Measurements from ENCODE around the gene CPAMD8.

Gene CPAMD8

DNA sequence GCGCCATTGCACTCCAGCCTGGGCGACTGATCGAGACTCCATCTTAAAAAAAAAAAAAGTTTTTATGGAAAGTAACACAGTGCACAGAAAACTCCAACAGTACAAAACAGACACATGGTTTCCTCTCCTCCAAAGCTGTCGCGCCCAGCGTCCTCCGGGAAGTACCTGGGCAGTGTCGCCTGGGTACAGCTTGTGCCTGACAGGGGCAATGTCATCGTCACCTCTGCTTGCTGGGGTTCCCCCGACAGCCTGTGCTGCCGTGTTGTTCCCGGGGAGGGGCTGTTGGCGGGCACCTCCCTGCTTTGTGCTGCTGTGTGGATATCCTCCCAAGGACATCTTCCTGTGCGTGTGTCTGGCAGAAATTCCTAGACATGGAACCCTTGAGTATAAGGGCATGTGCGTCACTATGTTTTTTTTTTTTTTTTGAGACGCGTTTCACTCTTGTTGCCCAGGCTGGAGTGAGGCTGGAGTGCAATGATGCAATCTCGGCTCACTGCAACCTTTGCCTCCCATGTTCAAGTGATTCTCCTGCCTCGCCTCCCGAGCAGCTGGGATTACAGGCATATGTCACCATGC, 140.2 kb downstream of the CPAMD8 start:
- Histone ChIP-seq H3K14ac (ENCODE audit: low read length in 2 of 2) (peak overlapping the region in 1 of 2 experiments; percentile 86), H2BK15ac (ENCODE audit: low read depth, poor library complexity, severe bottlenecking) (peak overlapping the region; percentile 12), H2AK5ac (ENCODE audit: low read length, severe bottlenecking) (no peak overlapping the region), H3K4ac (ENCODE audit: low read depth in 1 of 2, low read length in 2 of 2) (peak overlapping the region; percentile 73 to 93), H3K9ac (ENCODE audit: low read length) (peak overlapping the region; percentile 74), H3K9me3 (ENCODE audit: control insufficient read depth, low read length) (peaks cover 7% of the 10 kb centered on the region), H3K4me1 (ENCODE audit: control insufficient read depth, insufficient read depth, low read depth, low read length) (peaks cover 4% of the 10 kb centered on the region), H2BK120ac (ENCODE audit: low read depth, low read length) (peak overlapping the region; percentile 82), H2BK5ac (ENCODE audit: low read depth, low read length, poor library complexity, severe bottlenecking) (no peak overlapping the region), H3K36me3 (ENCODE audit: control insufficient read depth in 1 of 2, insufficient read depth in 2 of 2, low read depth in 1 of 2, low read length in 2 of 2) (peaks cover 0 to 1% of the 10 kb centered on the region in 2 experiments), H2AFZ (ENCODE audit: low read depth, low read length) (peak overlapping the region; percentile 78), H3K18ac (ENCODE audit: low read depth in 1 of 2, low read length in 2 of 2) (peak overlapping the region; percentile 88 to 99), H3K79me1 (replicated peaks; ENCODE audit: low read length, poor library complexity, severe bottlenecking) (no peaks in the 10 kb centered on the region), H4K8ac (ENCODE audit: low read length) (peak overlapping the region; percentile 89), H3K4me2 (ENCODE audit: low read length, poor library complexity, severe bottlenecking) (no peak overlapping the region), H3K27me3 (ENCODE audit: control insufficient read depth in 1 of 2, insufficient read depth in 1 of 2, low read length in 2 of 2) (peaks cover 0 to 16% of the 10 kb centered on the region in 2 experiments), H2BK12ac (ENCODE audit: low read length in 2 of 2) (peak overlapping the region; percentile 93 to 96), H3K4me3 (ENCODE audit: insufficient read depth in 1 of 2, low read depth in 1 of 2, low read length in 2 of 2) (peak overlapping the region; percentile 34 to 62), H3K23ac (ENCODE audit: low read length in 2 of 2) (no peak overlapping the region), H4K91ac (ENCODE audit: low read length) (peak overlapping the region; percentile 99), H3K27ac (ENCODE audit: low read length, poor library complexity, severe bottlenecking) (no peak overlapping the region)
- DNase-seq: peak; percentile 100
- 23% methylated on average over 18 of the region's 20 CpGs for WGBS

DNA sequence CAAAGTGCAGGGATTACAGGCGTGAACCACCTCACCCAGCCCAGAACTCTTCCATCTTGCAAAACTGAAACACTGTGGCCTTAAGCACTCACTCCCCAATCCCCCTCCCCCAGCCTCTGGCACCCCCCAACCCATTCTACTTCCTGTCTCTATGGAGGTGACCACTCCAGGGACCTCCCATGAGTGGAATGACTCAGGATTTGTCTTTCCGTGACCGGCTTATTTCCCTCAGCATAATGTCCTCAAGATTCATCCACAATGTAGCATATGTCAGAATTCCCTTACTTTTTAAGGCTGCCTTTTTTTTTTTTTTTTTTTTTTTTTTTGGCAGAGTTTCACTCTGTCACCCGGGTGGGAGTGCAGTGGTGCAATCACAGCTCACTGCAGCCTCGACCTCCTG, 141.4 kb downstream of the CPAMD8 start:
- no peak overlapping the region for H3K14ac ChIP-seq (ENCODE audit: low read length in 2 of 2)
- H2BK120ac ChIP-seq (ENCODE audit: low read depth, low read length): peak overlapping the region; percentile 73
- H3K4ac ChIP-seq (ENCODE audit: low read depth in 1 of 2, low read length in 2 of 2): no peak overlapping the region
- H2AK5ac ChIP-seq (ENCODE audit: low read length, severe bottlenecking): no peak overlapping the region
- H2BK12ac ChIP-seq (ENCODE audit: low read length in 2 of 2): peak overlapping the region; percentile 37 to 52
- H3K4me3 ChIP-seq (ENCODE audit: insufficient read depth in 1 of 2, low read depth in 1 of 2, low read length in 2 of 2): no peak overlapping the region
- H3K4me2 ChIP-seq (ENCODE audit: low read length, poor library complexity, severe bottlenecking): no peak overlapping the region
- no peak overlapping the region for H3K23ac ChIP-seq (ENCODE audit: low read length in 2 of 2)
- H3K79me1 ChIP-seq (replicated peaks; ENCODE audit: low read length, poor library complexity, severe bottlenecking): no peaks in the 10 kb centered on the region
- H3K27ac ChIP-seq (ENCODE audit: low read length, poor library complexity, severe bottlenecking): no peak overlapping the region
- H4K91ac ChIP-seq (ENCODE audit: low read length): no peak overlapping the region
- no peak overlapping the region for H2BK15ac ChIP-seq (ENCODE audit: low read depth, poor library complexity, severe bottlenecking)
- no peak overlapping the region for H3K9ac ChIP-seq (ENCODE audit: low read length)
- H2AFZ ChIP-seq (ENCODE audit: low read depth, low read length): no peak overlapping the region
- H2BK5ac ChIP-seq (ENCODE audit: low read depth, low read length, poor library complexity, severe bottlenecking): no peak overlapping the region
- no peak overlapping the region for H4K8ac ChIP-seq (ENCODE audit: low read length)
- H3K27me3 ChIP-seq (ENCODE audit: control insufficient read depth in 1 of 2, insufficient read depth in 1 of 2, low read length in 2 of 2): peaks cover 0 to 16% of the 10 kb centered on the region in 2 experiments
- H3K36me3 ChIP-seq (ENCODE audit: control insufficient read depth in 1 of 2, insufficient read depth in 2 of 2, low read depth in 1 of 2, low read length in 2 of 2): peaks cover 5 to 13% of the 10 kb centered on the region in 2 experiments
- peaks cover 7% of the 10 kb centered on the region for H3K9me3 ChIP-seq (ENCODE audit: control insufficient read depth, low read length)
- peaks cover 4% of the 10 kb centered on the region for H3K4me1 ChIP-seq (ENCODE audit: control insufficient read depth, insufficient read depth, low read depth, low read length)
- peak overlapping the region in 1 of 2 experiments; percentile 50 for H3K18ac ChIP-seq (ENCODE audit: low read depth in 1 of 2, low read length in 2 of 2)
- peak; percentile 89 for DNase-seq
- WGBS: 30% methylated on average over 5 of the region's 5 CpGs

DNA sequence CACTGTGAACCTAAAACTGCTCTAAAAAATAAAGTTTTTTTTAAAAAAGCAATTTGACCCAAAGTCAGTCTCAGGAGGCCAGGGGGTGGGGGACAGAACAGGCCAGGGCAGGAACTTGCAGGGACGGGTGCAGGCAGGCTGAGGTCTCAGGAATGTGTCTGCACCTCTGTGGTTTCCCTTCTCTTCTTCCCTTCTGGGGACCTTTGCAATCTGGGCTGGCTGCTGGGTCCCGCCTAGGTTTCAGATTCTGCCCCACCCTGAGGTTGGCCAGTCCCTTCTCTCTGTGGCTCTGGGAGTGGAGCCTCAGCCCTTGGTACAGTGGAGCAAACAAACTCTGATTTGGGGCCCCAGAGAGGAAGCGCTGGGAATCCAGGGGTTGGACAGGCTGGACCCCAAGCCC, 143.1 kb downstream of the CPAMD8 start:
- Histone ChIP-seq H3K4ac (ENCODE audit: low read depth in 1 of 2, low read length in 2 of 2) (no peak overlapping the region), H3K27me3 (ENCODE audit: control insufficient read depth in 1 of 2, insufficient read depth in 1 of 2, low read length in 2 of 2) (peaks cover 0 to 2% of the 10 kb centered on the region in 2 experiments), H3K4me2 (ENCODE audit: low read length, poor library complexity, severe bottlenecking) (no peak overlapping the region), H2BK120ac (ENCODE audit: low read depth, low read length) (no peak overlapping the region), H3K27ac (ENCODE audit: low read length, poor library complexity, severe bottlenecking) (no peak overlapping the region), H3K4me3 (ENCODE audit: insufficient read depth in 1 of 2, low read depth in 1 of 2, low read length in 2 of 2) (no peak overlapping the region), H4K91ac (ENCODE audit: low read length) (no peak overlapping the region), H3K18ac (ENCODE audit: low read depth in 1 of 2, low read length in 2 of 2) (peak overlapping the region in 1 of 2 experiments; percentile 55), H2AFZ (ENCODE audit: low read depth, low read length) (no peak overlapping the region), H3K14ac (ENCODE audit: low read length in 2 of 2) (peak overlapping the region in 1 of 2 experiments; percentile 9), H3K4me1 (ENCODE audit: control insufficient read depth, insufficient read depth, low read depth, low read length) (no peaks in the 10 kb centered on the region), H3K9ac (ENCODE audit: low read length) (no peak overlapping the region), H2BK5ac (ENCODE audit: low read depth, low read length, poor library complexity, severe bottlenecking) (no peak overlapping the region), H3K36me3 (ENCODE audit: control insufficient read depth in 1 of 2, insufficient read depth in 2 of 2, low read depth in 1 of 2, low read length in 2 of 2) (peaks cover 21 to 30% of the 10 kb centered on the region in 2 experiments), H2BK12ac (ENCODE audit: low read length in 2 of 2) (peak overlapping the region in 1 of 2 experiments; percentile 46), H2BK15ac (ENCODE audit: low read depth, poor library complexity, severe bottlenecking) (no peak overlapping the region), H3K23ac (ENCODE audit: low read length in 2 of 2) (no peak overlapping the region), H4K8ac (ENCODE audit: low read length) (no peak overlapping the region), H3K79me1 (replicated peaks; ENCODE audit: low read length, poor library complexity, severe bottlenecking) (peaks cover 9% of the 10 kb centered on the region), H2AK5ac (ENCODE audit: low read length, severe bottlenecking) (no peak overlapping the region), H3K9me3 (ENCODE audit: control insufficient read depth, low read length) (peaks cover 7% of the 10 kb centered on the region)
- 64% methylated on average over 3 of the region's 3 CpGs for WGBS
- DNase-seq: no peak

DNA sequence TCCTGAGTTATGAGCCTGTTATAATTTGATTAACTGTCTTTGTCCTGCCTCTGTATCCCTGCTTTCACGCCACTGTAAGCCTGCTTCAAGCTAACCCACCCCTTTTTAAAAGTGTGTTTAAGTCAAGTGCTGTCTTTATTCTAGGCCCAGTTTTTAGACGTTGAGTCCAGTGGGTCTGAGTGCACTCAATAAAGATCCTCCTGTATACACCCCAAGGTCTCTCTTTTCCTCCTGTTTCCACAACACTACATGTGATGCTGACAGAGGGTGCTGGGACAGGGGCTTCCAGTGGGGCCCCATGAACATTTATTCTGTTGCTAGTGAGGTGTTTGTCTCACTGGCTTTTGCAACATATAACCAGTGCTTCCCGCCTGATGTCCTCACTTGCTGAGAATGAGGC, 144.5 kb downstream of the CPAMD8 start:
- no peak overlapping the region for H2BK120ac ChIP-seq (ENCODE audit: low read depth, low read length)
- DNase-seq: no peak
- H3K4me1 ChIP-seq (ENCODE audit: control insufficient read depth, insufficient read depth, low read depth, low read length): peaks cover 6% of the 10 kb centered on the region
- no peak overlapping the region for H3K18ac ChIP-seq (ENCODE audit: low read depth in 1 of 2, low read length in 2 of 2)
- no peak overlapping the region for H2AFZ ChIP-seq (ENCODE audit: low read depth, low read length)
- no peak overlapping the region for H3K4ac ChIP-seq (ENCODE audit: low read depth in 1 of 2, low read length in 2 of 2)
- H3K14ac ChIP-seq (ENCODE audit: low read length in 2 of 2): no peak overlapping the region
- H3K36me3 ChIP-seq (ENCODE audit: control insufficient read depth in 1 of 2, insufficient read depth in 2 of 2, low read depth in 1 of 2, low read length in 2 of 2): peaks cover 35 to 44% of the 10 kb centered on the region in 2 experiments
- no peak overlapping the region for H3K23ac ChIP-seq (ENCODE audit: low read length in 2 of 2)
- H2BK5ac ChIP-seq (ENCODE audit: low read depth, low read length, poor library complexity, severe bottlenecking): no peak overlapping the region
- peaks cover 19% of the 10 kb centered on the region for H3K79me1 ChIP-seq (replicated peaks; ENCODE audit: low read length, poor library complexity, severe bottlenecking)
- no peak overlapping the region for H3K4me3 ChIP-seq (ENCODE audit: insufficient read depth in 1 of 2, low read depth in 1 of 2, low read length in 2 of 2)
- no peak overlapping the region for H3K9ac ChIP-seq (ENCODE audit: low read length)
- H3K4me2 ChIP-seq (ENCODE audit: low read length, poor library complexity, severe bottlenecking): no peak overlapping the region
- H3K9me3 ChIP-seq (ENCODE audit: control insufficient read depth, low read length): peaks cover 7% of the 10 kb centered on the region
- H3K27me3 ChIP-seq (ENCODE audit: control insufficient read depth in 1 of 2, insufficient read depth in 1 of 2, low read length in 2 of 2): no peaks in the 10 kb centered on the region
- no peak overlapping the region for H3K27ac ChIP-seq (ENCODE audit: low read length, poor library complexity, severe bottlenecking)
- 100% methylated on average over 2 of the region's 3 CpGs for WGBS
- no peak overlapping the region for H4K91ac ChIP-seq (ENCODE audit: low read length)
- H2BK15ac ChIP-seq (ENCODE audit: low read depth, poor library complexity, severe bottlenecking): no peak overlapping the region
- H2AK5ac ChIP-seq (ENCODE audit: low read length, severe bottlenecking): no peak overlapping the region
- H2BK12ac ChIP-seq (ENCODE audit: low read length in 2 of 2): no peak overlapping the region
- no peak overlapping the region for H4K8ac ChIP-seq (ENCODE audit: low read length)

Data from mesenchymal stem cell (in vitro differentiated cells and primary cell).